ENCODE results near the gene FAM228A. TPM values are rescaled to one million over a fixed set of nuclear protein-coding genes. Genes with fewer than 3 reads are reported as not detected.
"Not testable (repeated sequence)": the region's sequence is repeated elsewhere in the genome, so short reads cannot be mapped to it uniquely, and the experiment has no call there.

The FAM228A gene
- total and polyA plus RNA-seq, 2 donors (not counting 1 experiment from before 2014, with no cell fraction given), result 0.07 TPM; not detected in 1

DNA sequence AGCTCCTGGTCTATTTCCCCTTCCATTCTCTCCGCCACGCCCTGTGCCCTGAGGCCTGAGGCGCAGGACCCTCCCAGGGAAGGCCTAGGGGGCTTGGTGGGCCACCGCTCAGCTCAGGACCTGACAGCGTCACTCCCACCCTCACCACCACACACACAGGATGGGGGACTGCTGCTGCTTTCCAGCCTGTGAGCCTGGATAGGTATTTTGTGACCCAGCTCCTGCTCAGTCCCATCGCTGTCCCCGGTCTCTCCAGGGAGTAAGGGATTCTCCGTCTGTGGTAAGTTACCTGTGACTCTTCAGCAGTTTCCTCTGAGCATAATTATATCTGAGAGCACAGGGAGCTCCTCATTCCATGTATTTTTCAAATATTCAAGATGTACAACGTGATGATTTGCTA is 16.3 kb downstream of the FAM228A start:
- WGBS (ENCODE audit: insufficient coverage), result 97% methylated on average over 3 of the region's 9 CpGs
- H3K9ac ChIP-seq (ENCODE audit: low read length), result no peak overlapping the region
- ChIA-PET CTCF (interaction anchor here (1.2 kb wide), 1 partner anchor 29 kb away, joined by 3 read pairs; no protein-coding TSS in a partner anchor), POLR2A (no interaction called here)
- H3K27ac Mint-ChIP-seq, result no peak overlapping the region
- H3K4me1 ChIP-seq (ENCODE audit: control insufficient read depth in 2 of 2, insufficient read depth in 2 of 2, low read length in 2 of 2), result no peaks in the 10 kb centered on the region
- DNase-seq, result no peak
- intact Hi-C loops (cut with micrococcal nuclease), result no loop called here
- H3K36me3 ChIP-seq (replicated peaks in 1 of 2; ENCODE audit: control extremely low read depth in 1 of 2, control insufficient read depth in 1 of 2, extremely low read depth in 1 of 2, insufficient read depth in 2 of 2, low read length in 1 of 2), result no peaks in the 10 kb centered on the region
- H3K4me3 ChIP-seq (ENCODE audit: control extremely low read depth in 1 of 5, extremely low read depth in 1 of 5, insufficient read depth in 1 of 5, low read depth in 2 of 5, low read length in 4 of 5), result no peak overlapping the region
- no peak overlapping the region for H3K4me3 Mint-ChIP-seq
- H3K27me3 Mint-ChIP-seq, result no peaks in the 10 kb centered on the region
- TF ChIP-seq, protein P1, sequence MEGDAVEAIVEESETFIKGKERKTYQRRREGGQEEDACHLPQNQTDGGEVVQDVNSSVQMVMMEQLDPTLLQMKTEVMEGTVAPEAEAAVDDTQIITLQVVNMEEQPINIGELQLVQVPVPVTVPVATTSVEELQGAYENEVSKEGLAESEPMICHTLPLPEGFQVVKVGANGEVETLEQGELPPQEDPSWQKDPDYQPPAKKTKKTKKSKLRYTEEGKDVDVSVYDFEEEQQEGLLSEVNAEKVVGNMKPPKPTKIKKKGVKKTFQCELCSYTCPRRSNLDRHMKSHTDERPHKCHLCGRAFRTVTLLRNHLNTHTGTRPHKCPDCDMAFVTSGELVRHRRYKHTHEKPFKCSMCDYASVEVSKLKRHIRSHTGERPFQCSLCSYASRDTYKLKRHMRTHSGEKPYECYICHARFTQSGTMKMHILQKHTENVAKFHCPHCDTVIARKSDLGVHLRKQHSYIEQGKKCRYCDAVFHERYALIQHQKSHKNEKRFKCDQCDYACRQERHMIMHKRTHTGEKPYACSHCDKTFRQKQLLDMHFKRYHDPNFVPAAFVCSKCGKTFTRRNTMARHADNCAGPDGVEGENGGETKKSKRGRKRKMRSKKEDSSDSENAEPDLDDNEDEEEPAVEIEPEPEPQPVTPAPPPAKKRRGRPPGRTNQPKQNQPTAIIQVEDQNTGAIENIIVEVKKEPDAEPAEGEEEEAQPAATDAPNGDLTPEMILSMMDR (IDR thresholded peaks at IDR 0.05), result no peak
- TF ChIP-seq EZH2 (IDR thresholded peaks at IDR 0.05; ENCODE audit: borderline replicate concordance, insufficient read depth, low read depth, low read length, poor library complexity, severe bottlenecking), result no peak
- H3K27me3 ChIP-seq (replicated peaks in 1 of 4; ENCODE audit: control extremely low read depth in 1 of 4, control insufficient read depth in 3 of 4, insufficient read depth in 4 of 4, low read length in 3 of 4), result no peaks in the 10 kb centered on the region
- no peaks in the 10 kb centered on the region for H4K20me1 ChIP-seq (ENCODE audit: control insufficient read depth, insufficient read depth, low read length, poor library complexity, severe bottlenecking)
- H3K27ac ChIP-seq (ENCODE audit: low read length in 2 of 2), result no peak overlapping the region
- peaks cover 5% of the 10 kb centered on the region for H3K9me3 Mint-ChIP-seq (ENCODE audit: insufficient read depth)
- no peaks in the 10 kb centered on the region for H3K79me2 ChIP-seq (ENCODE audit: control insufficient read depth, insufficient read depth, low read length)
- H3K9me3 ChIP-seq (ENCODE audit: control extremely low read depth in 1 of 3, control insufficient read depth in 2 of 3, insufficient read depth in 1 of 3, low read length in 2 of 3), result no peaks in the 10 kb centered on the region
- ATAC-seq (ENCODE audit: low read depth), result no peak
- H3K4me1 Mint-ChIP-seq, result no peaks in the 10 kb centered on the region
- no peak overlapping the region for H3K4me2 ChIP-seq (replicated peaks; ENCODE audit: low read depth, low read length, poor library complexity, severe bottlenecking)
- no peak overlapping the region for H2AFZ ChIP-seq (ENCODE audit: insufficient read depth, low read depth, low read length, poor library complexity, severe bottlenecking)

GRCh38 chr2:24191848-24192247 is 17.0 kb downstream of the FAM228A start:
- CTCF ChIA-PET, result interaction anchor here (1.2 kb wide), 1 partner anchor 30 kb away, joined by 3 read pairs; no protein-coding TSS in a partner anchor
- 83% methylated on average over 4 of the region's 5 CpGs for WGBS (ENCODE audit: insufficient coverage)
- Histone ChIP-seq H3K9ac (ENCODE audit: low read length) (no peak overlapping the region), H3K27ac (ENCODE audit: low read length in 2 of 2) (no peak overlapping the region), H3K79me2 (ENCODE audit: control insufficient read depth, insufficient read depth, low read length) (no peaks in the 10 kb centered on the region), H3K27me3 (replicated peaks in 1 of 4; ENCODE audit: control extremely low read depth in 1 of 4, control insufficient read depth in 3 of 4, insufficient read depth in 4 of 4, low read length in 3 of 4) (no peaks in the 10 kb centered on the region), H3K36me3 (replicated peaks in 1 of 2; ENCODE audit: control extremely low read depth in 1 of 2, control insufficient read depth in 1 of 2, extremely low read depth in 1 of 2, insufficient read depth in 2 of 2, low read length in 1 of 2) (no peaks in the 10 kb centered on the region), H3K4me3 (ENCODE audit: control extremely low read depth in 1 of 5, extremely low read depth in 1 of 5, insufficient read depth in 1 of 5, low read depth in 2 of 5, low read length in 4 of 5) (no peak overlapping the region), H4K20me1 (ENCODE audit: control insufficient read depth, insufficient read depth, low read length, poor library complexity, severe bottlenecking) (no peaks in the 10 kb centered on the region), H3K9me3 (ENCODE audit: control extremely low read depth in 1 of 3, control insufficient read depth in 2 of 3, insufficient read depth in 1 of 3, low read length in 2 of 3) (no peaks in the 10 kb centered on the region), H2AFZ (ENCODE audit: insufficient read depth, low read depth, low read length, poor library complexity, severe bottlenecking) (no peak overlapping the region), H3K4me1 (ENCODE audit: control insufficient read depth in 2 of 2, insufficient read depth in 2 of 2, low read length in 2 of 2) (no peaks in the 10 kb centered on the region), H3K4me2 (replicated peaks; ENCODE audit: low read depth, low read length, poor library complexity, severe bottlenecking) (no peak overlapping the region)
- H3K4me1 Mint-ChIP-seq, result no peaks in the 10 kb centered on the region
- peaks cover 7% of the 10 kb centered on the region for H3K9me3 Mint-ChIP-seq (ENCODE audit: insufficient read depth)
- POLR2A ChIA-PET, result no interaction called here
- intact Hi-C loops (cut with micrococcal nuclease), result no loop called here
- TF ChIP-seq, protein P1 (IDR thresholded peaks at IDR 0.05), result no peak
- TF ChIP-seq EZH2 (IDR thresholded peaks at IDR 0.05; ENCODE audit: borderline replicate concordance, insufficient read depth, low read depth, low read length, poor library complexity, severe bottlenecking), result no peak
- ATAC-seq (ENCODE audit: low read depth) (no peak), DNase-seq (no peak)
- H3K27ac Mint-ChIP-seq, result no peak overlapping the region
- no peaks in the 10 kb centered on the region for H3K27me3 Mint-ChIP-seq
- H3K4me3 Mint-ChIP-seq, result no peak overlapping the region

DNA sequence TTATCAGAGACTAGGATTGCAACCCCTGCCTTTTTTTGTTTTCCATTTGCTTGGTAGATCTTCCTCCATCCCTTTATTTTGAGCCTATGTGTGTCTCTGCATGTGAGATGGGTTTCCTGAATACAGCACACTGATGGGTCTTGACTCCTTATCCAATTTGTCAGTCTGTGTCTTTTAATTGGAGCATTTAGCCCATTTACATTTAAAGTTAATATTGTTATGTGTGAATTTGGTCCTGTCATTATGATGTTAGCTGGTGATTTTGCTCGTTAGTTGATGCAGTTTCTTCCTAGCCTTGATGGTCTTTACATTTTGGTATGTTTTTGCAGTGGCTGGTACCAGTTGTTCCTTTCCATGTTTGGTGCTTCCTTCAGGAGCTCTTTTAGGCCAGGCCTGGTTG is 22.4 kb downstream of the FAM228A start:
- H3K9ac ChIP-seq (ENCODE audit: low read length); H3K79me2 ChIP-seq (ENCODE audit: control insufficient read depth, insufficient read depth, low read length); H3K4me1 Mint-ChIP-seq; H3K4me1 ChIP-seq (ENCODE audit: control insufficient read depth in 2 of 2, insufficient read depth in 2 of 2, low read length in 2 of 2); DNase-seq; H4K20me1 ChIP-seq (ENCODE audit: control insufficient read depth, insufficient read depth, low read length, poor library complexity, severe bottlenecking); POLR2A ChIA-PET; H3K27ac Mint-ChIP-seq; H3K9me3 ChIP-seq (ENCODE audit: control extremely low read depth in 1 of 3, control insufficient read depth in 2 of 3, insufficient read depth in 1 of 3, low read length in 2 of 3); H3K4me3 Mint-ChIP-seq; intact Hi-C loops (cut with micrococcal nuclease); H3K4me2 ChIP-seq (replicated peaks; ENCODE audit: low read depth, low read length, poor library complexity, severe bottlenecking); H3K27me3 ChIP-seq (replicated peaks in 1 of 4; ENCODE audit: control extremely low read depth in 1 of 4, control insufficient read depth in 3 of 4, insufficient read depth in 4 of 4, low read length in 3 of 4); ATAC-seq (ENCODE audit: low read depth); H3K27me3 Mint-ChIP-seq; H2AFZ ChIP-seq (ENCODE audit: insufficient read depth, low read depth, low read length, poor library complexity, severe bottlenecking); H3K4me3 ChIP-seq (ENCODE audit: control extremely low read depth in 1 of 5, extremely low read depth in 1 of 5, insufficient read depth in 1 of 5, low read depth in 2 of 5, low read length in 4 of 5); CTCF ChIA-PET; H3K27ac ChIP-seq (ENCODE audit: low read length in 2 of 2); H3K36me3 ChIP-seq (replicated peaks in 1 of 2; ENCODE audit: control extremely low read depth in 1 of 2, control insufficient read depth in 1 of 2, extremely low read depth in 1 of 2, insufficient read depth in 2 of 2, low read length in 1 of 2); H3K9me3 Mint-ChIP-seq (ENCODE audit: insufficient read depth): not testable (repeated sequence)
- no CpG with 5 or more reads among the region's 1 CpG for WGBS (ENCODE audit: insufficient coverage)

Data from B cell (primary cell).